GM18502 (cell line): ENCODE data around the gene STK32C.
"Not testable (repeated sequence)": the region's sequence is repeated elsewhere in the genome, so short reads cannot be mapped to it uniquely, and the experiment has no call there.

Experiments used
- ATAC-seq: cut with Tn5 transposase; IDR thresholded peaks from one replicate; pipeline ENCODE4 v1.9.1; 2021; ENCODE audit warnings: mild to moderate bottlenecking; ENCODE audit not compliant: unreplicated experiment, poor library complexity

The STK32C gene

DNA sequence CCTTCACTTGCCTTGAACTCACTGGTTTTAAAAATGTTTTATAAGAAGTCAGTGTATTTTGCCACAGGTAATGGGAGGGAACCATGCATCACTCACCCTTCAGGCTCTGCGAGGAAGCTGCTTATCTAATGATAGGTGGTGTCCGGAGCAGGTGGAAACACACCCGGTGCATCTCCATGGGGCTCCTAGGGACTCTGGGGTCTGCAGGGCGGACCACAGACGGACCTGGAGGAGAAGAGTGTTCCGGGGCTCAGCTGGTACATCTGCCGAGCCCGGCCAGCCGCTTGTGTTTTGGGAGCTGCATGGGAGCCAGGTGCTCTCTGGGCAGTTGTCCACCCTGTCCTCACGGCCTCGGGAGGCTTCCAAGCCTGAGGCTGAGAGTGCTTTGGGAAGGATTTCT, 31.5 kb upstream of the STK32C start:
- ATAC-seq: no peak

GRCh38 chr10:132338876-132339275, 31.1 kb upstream of the STK32C start:
- no peak for ATAC-seq

GRCh38 chr10:132337854-132338253, 30.1 kb upstream of the STK32C start:
- ATAC-seq: not testable (repeated sequence)

DNA sequence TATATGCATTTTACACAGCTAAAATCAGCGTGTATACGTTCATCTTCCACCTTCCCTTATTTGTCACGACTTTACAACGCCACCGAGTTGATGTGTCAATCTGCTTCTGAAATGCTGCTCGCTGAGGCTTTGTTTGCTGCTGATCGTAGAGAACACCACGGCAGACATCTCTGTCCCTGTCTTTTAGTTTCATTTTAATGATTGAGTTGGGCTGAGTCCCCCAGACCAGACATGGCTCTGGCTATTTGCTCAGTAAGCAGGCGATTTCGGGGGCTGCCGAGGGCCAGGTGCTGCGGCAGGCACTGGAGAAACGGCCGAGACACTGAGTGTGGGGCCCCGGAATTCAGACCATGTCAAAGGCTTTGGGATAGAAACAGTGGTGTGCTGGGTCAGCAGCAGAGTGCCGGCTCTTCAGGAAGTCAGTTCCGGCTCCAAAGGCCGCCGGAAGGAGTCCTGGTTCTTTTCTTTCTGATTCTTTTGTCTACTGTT, 29.2 kb upstream of the STK32C start:
- ATAC-seq: no peak

GRCh38 chr10:132336064-132336746, 28.5 kb upstream of the STK32C start:
- no peak for ATAC-seq

DNA sequence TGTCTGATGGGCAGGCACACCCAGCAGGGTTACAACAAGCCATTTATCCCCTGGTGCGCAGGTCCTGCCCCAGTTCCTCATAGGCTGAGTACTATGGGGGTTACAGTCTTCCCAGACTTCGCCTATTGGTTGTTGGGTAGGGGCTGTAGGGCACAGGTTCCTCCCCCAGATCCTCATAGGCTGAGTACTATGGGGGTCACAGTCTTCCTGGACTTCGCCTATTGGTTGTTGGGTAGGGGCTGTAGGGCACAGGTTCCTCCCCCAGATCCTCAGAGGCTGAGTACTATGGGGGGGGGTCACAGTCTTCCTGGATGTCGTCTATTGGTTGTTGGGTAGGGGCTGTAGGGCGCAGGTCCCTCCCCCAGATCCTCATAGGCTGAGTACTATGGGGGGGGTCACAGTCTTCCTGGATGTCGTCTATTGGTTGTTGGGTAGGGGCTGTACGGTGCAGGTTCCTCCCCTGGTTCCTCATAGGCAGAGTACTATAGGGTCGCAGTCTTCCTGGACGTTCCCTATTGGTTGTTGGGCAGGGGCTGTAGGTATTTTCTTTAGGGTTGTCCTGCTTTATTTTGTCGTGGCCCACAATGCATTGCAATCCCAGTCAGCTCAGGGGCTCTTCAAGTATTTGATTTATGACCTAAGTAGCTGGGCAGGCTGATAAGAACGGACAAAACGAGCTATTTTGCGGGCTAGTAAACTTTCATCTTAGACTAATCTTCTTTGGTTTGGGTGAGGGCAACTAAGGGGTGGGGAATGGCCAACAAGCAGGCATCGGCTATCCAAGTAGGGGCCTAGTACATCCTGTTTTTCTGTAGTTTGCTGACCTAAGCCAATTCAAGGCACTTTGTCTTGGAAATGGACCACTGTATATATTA, 27.7 kb upstream of the STK32C start:
- ATAC-seq: peak; percentile 36

GRCh38 chr10:132334631-132335188, 27.0 kb upstream of the STK32C start:
- ATAC-seq: no peak

DNA sequence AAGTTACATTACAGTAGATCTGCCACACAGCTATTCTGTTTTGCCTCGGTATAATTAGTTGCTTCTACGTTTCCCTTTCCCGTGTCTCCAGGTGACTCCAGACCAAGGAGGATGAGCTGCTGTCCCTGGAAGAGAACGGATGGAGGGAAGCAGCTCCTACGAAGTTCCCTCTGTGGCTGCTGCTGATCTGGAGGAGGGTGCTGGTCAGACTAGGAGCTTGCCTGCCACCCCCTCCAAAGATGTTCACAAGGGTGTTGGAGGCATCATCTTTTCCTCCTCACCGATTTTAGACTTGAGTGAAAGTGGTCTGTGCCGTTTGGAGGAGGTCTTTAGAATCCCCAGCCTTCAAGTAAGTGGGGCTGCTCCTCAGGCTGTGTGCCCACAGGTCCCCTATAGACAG, 25.6 kb upstream of the STK32C start:
- no peak for ATAC-seq

GRCh38 chr10:132332433-132332754, 24.6 kb upstream of the STK32C start:
- ATAC-seq: peak; percentile 51

GRCh38 chr10:132331601-132332432, 24.1 kb upstream of the STK32C start, which contains the start of gene LRRC27:
Gene LRRC27, plus strand, starts transcription at chr10:132332193. Its CDS starts 1,332 bp downstream, at chr10:132333525.
- ATAC-seq: peak; percentile 76

DNA sequence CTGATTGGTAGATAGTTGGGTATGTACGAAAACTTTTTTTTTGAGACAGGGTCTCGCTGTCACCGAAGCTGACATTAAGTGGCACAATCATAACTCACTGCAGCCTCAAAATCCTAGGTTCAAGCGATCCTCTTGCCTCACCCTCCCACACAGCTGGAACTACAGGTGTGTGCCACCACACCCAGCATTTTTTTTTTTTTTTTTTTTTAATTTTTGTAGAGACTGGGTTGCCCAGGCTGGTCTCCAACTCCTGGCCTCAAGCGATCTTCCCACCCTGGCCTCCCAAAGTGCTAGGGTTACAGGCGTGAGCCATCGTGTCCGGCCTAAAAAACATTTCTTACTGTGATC, 22.7 kb upstream of the STK32C start:
- ATAC-seq: no peak

- peak; percentile 27 for ATAC-seq
Measured at GRCh38 chr10:132329565-132330485, 22.1 kb upstream of the STK32C start.

DNA sequence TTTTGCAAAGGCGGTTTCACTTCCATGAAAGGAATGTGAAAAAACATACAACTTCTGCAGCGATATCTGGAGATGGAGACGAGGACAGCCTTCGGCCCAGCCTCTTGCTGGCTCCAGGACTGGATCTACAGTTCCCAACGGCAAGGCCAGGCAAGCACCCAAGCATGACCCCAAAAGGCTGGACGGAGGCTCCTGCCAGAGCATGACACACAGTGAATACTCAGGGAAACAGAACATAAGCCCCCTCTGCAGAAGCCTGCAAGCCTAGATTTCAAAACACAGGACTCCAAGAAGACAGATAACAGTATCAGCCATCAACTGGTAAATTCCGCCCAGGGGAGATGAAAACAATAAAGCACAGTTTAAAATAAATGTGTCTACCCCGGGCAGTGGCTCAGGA, 21.0 kb upstream of the STK32C start:
- no peak for ATAC-seq

GRCh38 chr10:132328106-132328505, 20.4 kb upstream of the STK32C start:
- ATAC-seq: no peak

- no peak for ATAC-seq
Measured at GRCh38 chr10:132326925-132327324, 19.2 kb upstream of the STK32C start.

DNA sequence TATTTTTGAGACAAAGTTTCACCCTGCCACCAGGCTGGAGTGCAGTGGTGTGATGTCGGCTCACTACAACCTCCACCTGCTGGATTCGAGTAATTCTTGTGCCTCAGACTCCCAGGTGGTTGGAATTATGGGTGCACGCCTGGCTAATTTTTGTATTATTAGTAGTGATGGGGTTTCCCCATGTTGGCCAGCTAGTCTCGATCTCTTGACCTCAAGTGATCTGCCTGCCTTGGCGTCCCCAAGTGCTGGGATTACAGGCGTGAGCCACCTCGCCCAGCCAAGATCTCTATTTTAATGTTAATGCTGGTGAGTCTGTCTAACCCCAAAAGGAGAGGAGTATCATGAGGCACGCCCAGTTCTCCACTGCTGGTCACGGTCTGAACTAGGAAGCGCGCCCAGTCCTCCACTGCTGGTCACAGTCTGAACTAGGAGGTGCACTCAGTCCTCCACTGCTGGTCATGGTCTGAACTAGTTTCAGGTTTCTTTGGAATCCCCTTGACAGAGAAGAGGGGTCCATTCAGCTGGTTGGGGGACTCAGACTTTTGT, 18.7 kb upstream of the STK32C start:
- ATAC-seq: no peak

- no peak for ATAC-seq
Measured at GRCh38 chr10:132324186-132324585, 16.4 kb upstream of the STK32C start.

DNA sequence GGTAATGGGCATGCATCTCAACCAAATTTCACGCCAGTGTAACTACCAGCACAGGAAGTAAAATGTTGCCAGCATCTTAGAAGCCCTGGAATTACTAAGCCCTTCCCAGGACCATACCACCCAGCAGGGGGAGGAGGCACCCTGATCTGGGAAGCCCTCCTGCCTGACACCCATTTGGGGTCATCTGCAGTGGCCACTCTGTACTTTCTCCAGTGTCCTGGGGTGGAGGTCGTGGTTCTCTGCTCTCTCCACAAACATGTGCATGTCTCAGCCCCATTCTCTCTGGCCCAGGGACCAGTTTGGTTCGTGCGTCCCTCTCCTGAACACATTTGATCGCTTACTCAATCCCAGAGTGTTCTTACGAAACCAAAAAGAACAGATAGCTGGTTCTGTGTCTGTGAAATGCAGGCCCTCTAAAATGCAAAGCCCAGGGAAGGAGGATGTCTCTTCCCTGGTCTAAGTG, 14.9 kb upstream of the STK32C start:
- no peak for ATAC-seq

- no peak for ATAC-seq
Measured at GRCh38 chr10:132321726-132322125, 14.0 kb upstream of the STK32C start.
